Peyer's patch (tissue), 4 donors: ENCODE measurements around the gene SFXN3.

Experiments used
- POLR2A ChIP-seq, 2 donors: fragments of 450-650 bp; IDR thresholded peaks; one replicate each; pipeline ENCODE4 v1.5.1; 2017; ENCODE audit warnings: antibody characterized with exemption in 2 of 2, mild to moderate bottlenecking in 2 of 2, moderate library complexity in 2 of 2
- TF ChIP-seq, protein P1 (sequence below), 6 experiments: fragments of 450-650 bp in 4 of 6; fragments of 200-600 bp in 2 of 6; sonication (generic) in 1 of 6; IDR thresholded peaks; one replicate each; pipeline ENCODE4 v1.5.1; 2017 to 2019; ENCODE audit warnings: antibody characterized with exemption in 6 of 6, mild to moderate bottlenecking in 3 of 6, moderate library complexity in 1 of 6

DNA sequence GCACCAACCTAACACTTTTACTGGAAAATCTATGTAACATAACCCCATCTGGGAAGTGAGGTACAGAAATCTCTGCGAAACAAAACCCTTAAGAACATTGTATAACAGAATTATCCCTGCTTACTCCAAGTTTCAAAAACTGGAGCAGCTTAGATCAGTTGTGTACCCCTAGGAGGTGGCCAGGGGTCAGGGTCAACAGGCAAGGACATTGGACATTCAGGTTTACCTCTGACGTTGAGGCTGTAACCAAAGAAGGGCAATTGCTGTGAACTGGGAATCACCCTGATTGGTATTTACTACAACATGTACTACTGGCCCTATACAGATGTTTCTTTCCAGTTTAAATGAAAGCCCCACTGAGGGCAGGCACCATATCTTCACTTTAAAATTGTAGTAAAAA lies 13.1 kb downstream of the SFXN3 start:
- TF ChIP-seq, protein P1, sequence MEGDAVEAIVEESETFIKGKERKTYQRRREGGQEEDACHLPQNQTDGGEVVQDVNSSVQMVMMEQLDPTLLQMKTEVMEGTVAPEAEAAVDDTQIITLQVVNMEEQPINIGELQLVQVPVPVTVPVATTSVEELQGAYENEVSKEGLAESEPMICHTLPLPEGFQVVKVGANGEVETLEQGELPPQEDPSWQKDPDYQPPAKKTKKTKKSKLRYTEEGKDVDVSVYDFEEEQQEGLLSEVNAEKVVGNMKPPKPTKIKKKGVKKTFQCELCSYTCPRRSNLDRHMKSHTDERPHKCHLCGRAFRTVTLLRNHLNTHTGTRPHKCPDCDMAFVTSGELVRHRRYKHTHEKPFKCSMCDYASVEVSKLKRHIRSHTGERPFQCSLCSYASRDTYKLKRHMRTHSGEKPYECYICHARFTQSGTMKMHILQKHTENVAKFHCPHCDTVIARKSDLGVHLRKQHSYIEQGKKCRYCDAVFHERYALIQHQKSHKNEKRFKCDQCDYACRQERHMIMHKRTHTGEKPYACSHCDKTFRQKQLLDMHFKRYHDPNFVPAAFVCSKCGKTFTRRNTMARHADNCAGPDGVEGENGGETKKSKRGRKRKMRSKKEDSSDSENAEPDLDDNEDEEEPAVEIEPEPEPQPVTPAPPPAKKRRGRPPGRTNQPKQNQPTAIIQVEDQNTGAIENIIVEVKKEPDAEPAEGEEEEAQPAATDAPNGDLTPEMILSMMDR (IDR thresholded peaks at IDR 0.05), result no peak
- no peak for TF ChIP-seq POLR2A (IDR thresholded peaks at IDR 0.05)
